HepG2 (cell line): ENCODE results near the gene ZCCHC4. TPM values are rescaled to one million over a fixed set of nuclear protein-coding genes. Genes with fewer than 3 reads are reported as not detected.

Source experiments
- CBFB ChIP-seq: sonication (generic); formaldehyde crosslinking; IDR thresholded peaks from 2 replicates; pipeline ENCODE4 v1.4.0; 2020; ENCODE audit warnings: missing genetic modification reagents
- CHD4 ChIP-seq: fragments of 200-600 bp; sonication (generic); IDR thresholded peaks from 2 replicates; pipeline ENCODE4 v1.7.0; 2017; ENCODE audit warnings: mild to moderate bottlenecking, low read length, borderline replicate concordance
- GABPB1 ChIP-seq: IDR thresholded peaks from 2 replicates; pipeline ENCODE4 v1.6.1; 2016; ENCODE audit warnings: mild to moderate bottlenecking, missing genetic modification reagents, moderate library complexity, missing compliant biosample characterization
- IRF2 ChIP-seq: IDR thresholded peaks from 2 replicates; pipeline ENCODE4 v1.6.1; 2018; ENCODE audit warnings: missing genetic modification reagents, missing compliant biosample characterization
- JUNB ChIP-seq: sonication (generic); formaldehyde crosslinking; IDR thresholded peaks from 2 replicates; pipeline ENCODE4 v1.8.0; 2022; ENCODE audit warnings: missing genetic modification reagents, mild to moderate bottlenecking, borderline replicate concordance
- NFE2L1 ChIP-seq: sonication (generic); formaldehyde crosslinking; IDR thresholded peaks from 2 replicates; pipeline ENCODE4 v1.4.0; 2020; ENCODE audit warnings: missing genetic modification reagents, mild to moderate bottlenecking, borderline replicate concordance
- PRDM10 ChIP-seq: sonication (generic); formaldehyde crosslinking; IDR thresholded peaks from 2 replicates; pipeline ENCODE4 v1.4.0; 2020; ENCODE audit warnings: low read depth, missing genetic modification reagents
- SIN3B ChIP-seq: fragments of 150-350 bp; IDR thresholded peaks from 2 replicates; pipeline ENCODE4 v1.6.1; 2014; ENCODE audit warnings: low read length
- ZNF891 ChIP-seq: sonication (generic); formaldehyde crosslinking; IDR thresholded peaks from 2 replicates; pipeline ENCODE4 v1.5.0; 2020; ENCODE audit warnings: mild to moderate bottlenecking, missing genetic modification reagents
- polyA plus RNA-seq, 8 experiments: library from polyadenylated mRNA; depleted of rRNA in 3 of 8; stranded (reverse) in 7 of 8; unstranded in 1 of 8; fragments of >200 nt; fragmentation: Illumina TruSeq in 4 of 8; extraction: Trizol in 4 of 8; gene quantifications; 2 replicates each; pipeline versions ENCODE4 v1.2.1 to v1.2.3, GENCODE V29; 2011 to 2016; ENCODE audit warnings: low read depth in 4 of 8, missing spikeins in 1 of 8, mixed read lengths in 1 of 8; ENCODE audit not compliant: insufficient read depth in 1 of 8
- total RNA-seq, 5 experiments: library from RNA; depleted of rRNA; stranded (reverse); fragments of >200 nt; fragmentation: Illumina TruSeq; extraction: Trizol; gene quantifications; 2 replicates each; pipeline ENCODE4 v1.2.3, GENCODE V29; 2016; ENCODE audit warnings: low read depth in 1 of 5
- TF ChIP-seq, protein P1 (sequence below): sonication (generic); formaldehyde crosslinking; IDR thresholded peaks from 2 replicates; pipeline ENCODE4 v1.5.1; 2020; ENCODE audit warnings: missing genetic modification reagents, mild to moderate bottlenecking, borderline replicate concordance
- TF ChIP-seq, protein P2 (sequence below), 2 experiments: fragments of 450-650 bp in 1 of 2; sonication (generic) in 1 of 2; formaldehyde crosslinking in 1 of 2; IDR thresholded peaks; 2 replicates each; pipeline versions ENCODE4 v1.6.1 to v1.8.0; 2016 to 2022; ENCODE audit warnings: antibody characterized with exemption in 1 of 2, mild to moderate bottlenecking in 1 of 2, missing genetic modification reagents in 1 of 2
- TF ChIP-seq, protein P3 (sequence below): sonication (generic); formaldehyde crosslinking; IDR thresholded peaks from 2 replicates; pipeline ENCODE4 v1.4.0; 2020; ENCODE audit warnings: missing genetic modification reagents
- TF ChIP-seq, protein P4 (sequence below): sonication (generic); formaldehyde crosslinking; IDR thresholded peaks from 2 replicates; pipeline ENCODE4 v1.4.0; 2020; ENCODE audit warnings: missing genetic modification reagents

ZCCHC4 gene
- total and polyA plus RNA-seq, 2 of the 13 experiments (the other 11 are each of a cell fraction or from before 2014, with no cell fraction given) = 13.2 to 15.0 TPM

GRCh38 chr4:25312496-25313200 is at the start of gene ZCCHC4 (continued):
- TF ChIP-seq, protein P1, sequence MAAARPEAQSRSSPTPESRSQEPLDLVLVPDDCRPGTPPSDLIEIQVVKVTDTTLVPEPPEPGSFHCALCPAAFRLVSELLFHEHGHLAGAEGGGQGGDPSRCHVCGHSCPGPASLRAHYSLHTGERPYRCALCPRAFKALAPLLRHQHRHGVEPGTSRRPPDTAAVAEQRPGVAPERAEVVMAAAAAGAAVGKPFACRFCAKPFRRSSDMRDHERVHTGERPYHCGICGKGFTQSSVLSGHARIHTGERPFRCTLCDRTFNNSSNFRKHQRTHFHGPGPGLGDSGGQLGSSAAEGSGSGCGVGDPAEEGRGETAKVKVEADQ (CRISPR knock-in tag) = peak; percentile 86; the same call in 1 of the 2 replicates
- TF ChIP-seq GABPB1 (CRISPR knock-in tag) = peak; percentile 89
- TF ChIP-seq JUNB (CRISPR knock-in tag) = no peak
- no peak for TF ChIP-seq PRDM10 (CRISPR knock-in tag)
- TF ChIP-seq CBFB (CRISPR knock-in tag) = peak; percentile 88
- TF ChIP-seq, protein P2, sequence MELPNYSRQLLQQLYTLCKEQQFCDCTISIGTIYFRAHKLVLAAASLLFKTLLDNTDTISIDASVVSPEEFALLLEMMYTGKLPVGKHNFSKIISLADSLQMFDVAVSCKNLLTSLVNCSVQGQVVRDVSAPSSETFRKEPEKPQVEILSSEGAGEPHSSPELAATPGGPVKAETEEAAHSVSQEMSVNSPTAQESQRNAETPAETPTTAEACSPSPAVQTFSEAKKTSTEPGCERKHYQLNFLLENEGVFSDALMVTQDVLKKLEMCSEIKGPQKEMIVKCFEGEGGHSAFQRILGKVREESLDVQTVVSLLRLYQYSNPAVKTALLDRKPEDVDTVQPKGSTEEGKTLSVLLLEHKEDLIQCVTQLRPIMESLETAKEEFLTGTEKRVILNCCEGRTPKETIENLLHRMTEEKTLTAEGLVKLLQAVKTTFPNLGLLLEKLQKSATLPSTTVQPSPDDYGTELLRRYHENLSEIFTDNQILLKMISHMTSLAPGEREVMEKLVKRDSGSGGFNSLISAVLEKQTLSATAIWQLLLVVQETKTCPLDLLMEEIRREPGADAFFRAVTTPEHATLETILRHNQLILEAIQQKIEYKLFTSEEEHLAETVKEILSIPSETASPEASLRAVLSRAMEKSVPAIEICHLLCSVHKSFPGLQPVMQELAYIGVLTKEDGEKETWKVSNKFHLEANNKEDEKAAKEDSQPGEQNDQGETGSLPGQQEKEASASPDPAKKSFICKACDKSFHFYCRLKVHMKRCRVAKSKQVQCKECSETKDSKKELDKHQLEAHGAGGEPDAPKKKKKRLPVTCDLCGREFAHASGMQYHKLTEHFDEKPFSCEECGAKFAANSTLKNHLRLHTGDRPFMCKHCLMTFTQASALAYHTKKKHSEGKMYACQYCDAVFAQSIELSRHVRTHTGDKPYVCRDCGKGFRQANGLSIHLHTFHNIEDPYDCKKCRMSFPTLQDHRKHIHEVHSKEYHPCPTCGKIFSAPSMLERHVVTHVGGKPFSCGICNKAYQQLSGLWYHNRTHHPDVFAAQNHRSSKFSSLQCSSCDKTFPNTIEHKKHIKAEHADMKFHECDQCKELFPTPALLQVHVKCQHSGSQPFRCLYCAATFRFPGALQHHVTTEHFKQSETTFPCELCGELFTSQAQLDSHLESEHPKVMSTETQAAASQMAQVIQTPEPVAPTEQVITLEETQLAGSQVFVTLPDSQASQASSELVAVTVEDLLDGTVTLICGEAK (IDR thresholded peaks at IDR 0.05) = no peak
- TF ChIP-seq, protein P2 (CRISPR knock-in tag; IDR thresholded peaks at IDR 0.05) = peak; percentile 81; the same call in 1 of the 2 replicates
- TF ChIP-seq CHD4 = no peak
- peak; percentile 89 for TF ChIP-seq SIN3B
- TF ChIP-seq, protein P3, sequence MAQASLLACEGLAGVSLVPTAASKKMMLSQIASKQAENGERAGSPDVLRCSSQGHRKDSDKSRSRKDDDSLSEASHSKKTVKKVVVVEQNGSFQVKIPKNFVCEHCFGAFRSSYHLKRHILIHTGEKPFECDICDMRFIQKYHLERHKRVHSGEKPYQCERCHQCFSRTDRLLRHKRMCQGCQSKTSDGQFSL = peak; percentile 73; the same call in 1 of the 2 replicates
- no peak for TF ChIP-seq NFE2L1
- TF ChIP-seq, protein P4, sequence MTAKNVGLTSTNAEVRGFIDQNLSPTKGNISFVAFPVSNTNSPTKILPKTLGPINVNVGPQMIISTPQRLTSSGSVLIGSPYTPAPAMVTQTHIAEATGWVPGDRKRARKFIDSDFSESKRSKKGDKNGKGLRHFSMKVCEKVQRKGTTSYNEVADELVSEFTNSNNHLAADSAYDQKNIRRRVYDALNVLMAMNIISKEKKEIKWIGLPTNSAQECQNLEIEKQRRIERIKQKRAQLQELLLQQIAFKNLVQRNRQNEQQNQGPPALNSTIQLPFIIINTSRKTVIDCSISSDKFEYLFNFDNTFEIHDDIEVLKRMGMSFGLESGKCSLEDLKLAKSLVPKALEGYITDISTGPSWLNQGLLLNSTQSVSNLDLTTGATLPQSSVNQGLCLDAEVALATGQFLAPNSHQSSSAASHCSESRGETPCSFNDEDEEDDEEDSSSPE (CRISPR knock-in tag) = peak; percentile 70
- no peak for TF ChIP-seq ZNF891 (CRISPR knock-in tag)
- peak; percentile 96 for TF ChIP-seq IRF2 (CRISPR knock-in tag)
